CD4-positive, alpha-beta T cell (primary cell): Measurements from ENCODE around the gene MPV17L2. TPM values are rescaled to one million over a fixed set of nuclear protein-coding genes. Genes with fewer than 3 reads are reported as not detected.
A peak's percentile ranks its signal among the peaks of the same experiment; 100 is the strongest.

Experiments
- ATAC-seq: fragments of 200-7000 bp; cut with Tn5 transposase; one replicate; pipeline ENCODE4 v1.10.0; 2022; ENCODE audit warnings: mild to moderate bottlenecking; ENCODE audit not compliant: poor library complexity
- CTCF ChIA-PET: fragments of 350-600 bp; sonication (Branson Sonifier 250); formaldehyde crosslinking; loops from one replicate; lab custom pipeline; 2021; ENCODE audit warnings: antibody characterized with exemption, inconsistent platforms; lab: Charles Lee
- POLR2A ChIA-PET: fragments of 350-600 bp; sonication (Branson Sonifier 250); formaldehyde crosslinking; loops from one replicate; lab custom pipeline; 2021; ENCODE audit warnings: antibody characterized with exemption, inconsistent platforms; lab: Charles Lee
- DNase-seq, 14 experiments: peaks; one replicate each; pipeline ENCODE4 v3.0.0-alpha.2; 2013 to 2020; ENCODE audit warnings: mixed read lengths in 2 of 14
- H3K27ac ChIP-seq, 2 donors: one replicate each; pipeline versions ENCODE4 v1.5.1 to v1.7.0; 2013; ENCODE audit warnings: low read length in 2 of 2, low read depth in 1 of 2, mild to moderate bottlenecking in 1 of 2
- H3K27me3 ChIP-seq, 2 experiments: 1 replicate in 1 of 2; 2 replicates in 1 of 2; pipeline versions ENCODE4 v1.6.1 to v1.7.0; 2013; ENCODE audit warnings: low read length in 2 of 2, control low read depth in 1 of 2, mild to moderate bottlenecking in 1 of 2, moderate library complexity in 1 of 2; ENCODE audit not compliant: insufficient read depth in 2 of 2, control insufficient read depth in 1 of 2
- H3K36me3 ChIP-seq: one replicate; pipeline ENCODE4 v1.6.1; 2013; ENCODE audit warnings: low read length, control low read depth; ENCODE audit not compliant: insufficient read depth
- H3K4me1 ChIP-seq: one replicate; pipeline ENCODE4 v1.6.1; 2013; ENCODE audit warnings: low read length, control low read depth; ENCODE audit not compliant: insufficient read depth
- H3K4me3 ChIP-seq: one replicate; pipeline ENCODE4 v1.5.1; 2013; ENCODE audit warnings: mild to moderate bottlenecking, low read length, moderate library complexity
- H3K9me3 ChIP-seq, 2 experiments: 1 replicate in 1 of 2; 2 replicates in 1 of 2; pipeline versions ENCODE4 v1.6.1 to v1.7.0; 2013; ENCODE audit warnings: low read length in 2 of 2, mild to moderate bottlenecking in 2 of 2, control low read depth in 1 of 2, moderate library complexity in 1 of 2; ENCODE audit not compliant: control insufficient read depth in 1 of 2, insufficient read depth in 1 of 2
- H3K27ac Mint-ChIP-seq: one replicate; pipeline ENCODE4 v1.8.0; 2020; ENCODE audit warnings: mixed read lengths
- H3K27me3 Mint-ChIP-seq: one replicate; pipeline ENCODE4 v1.8.0; 2021; ENCODE audit warnings: mixed read lengths
- H3K36me3 Mint-ChIP-seq: one replicate; pipeline ENCODE4 v1.8.0; 2021; ENCODE audit warnings: low read depth, mixed read lengths
- H3K4me1 Mint-ChIP-seq: one replicate; pipeline ENCODE4 v1.8.0; 2021; ENCODE audit warnings: low read depth, mixed read lengths
- H3K4me3 Mint-ChIP-seq: one replicate; pipeline ENCODE4 v1.8.0; 2020; ENCODE audit warnings: mild to moderate bottlenecking, mixed read lengths
- H3K9me3 Mint-ChIP-seq: one replicate; pipeline ENCODE4 v1.8.0; 2020; ENCODE audit warnings: mixed read lengths
- intact Hi-C, 2 experiments: fragments of 100-400 bp; cut with DNase I in 1 of 2; cut with micrococcal nuclease in 1 of 2; formaldehyde crosslinking; loops; one replicate each; pipeline versions ENCODE4 v1.15.1 to v1.9.0; 2023 to 2025; cut with DNase I, micrococcal nuclease
- total RNA-seq, 174 experiments: library from RNA in 2 of 174; stranded (reverse) in 2 of 174; gene quantifications; one replicate each; pipeline ENCODE4 v1.2.3 and lab custom pipeline; 2021 to 2026
- TF ChIP-seq, protein P1 (sequence below): fragments of 200-600 bp; IDR thresholded peaks from one replicate; pipeline ENCODE4 v1.8.0; 2022; ENCODE audit warnings: antibody characterized with exemption, mild to moderate bottlenecking

MPV17L2 gene
- total RNA-seq, 2 experiments from 2014 or later: 2.8 to 3.9 TPM

DNA sequence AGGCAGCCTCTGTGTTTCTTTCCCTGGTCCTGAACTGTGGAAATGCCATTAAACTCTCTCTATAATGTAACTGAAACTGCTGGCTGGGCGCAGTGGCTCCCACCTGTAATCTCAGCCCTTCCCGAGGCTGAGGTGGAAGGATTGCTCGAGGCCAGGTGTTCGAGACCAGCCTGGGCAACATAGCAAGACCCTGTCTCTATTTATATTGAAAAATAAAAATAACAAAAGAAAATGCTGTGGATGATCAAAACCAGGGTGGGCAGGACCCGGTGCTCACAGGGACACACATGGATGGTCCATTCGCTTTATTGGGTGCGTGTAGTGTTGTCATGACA is 3.5 kb downstream of the MPV17L2 start:
- intact Hi-C loops: no loop called here
- H3K9me3 ChIP-seq: no peaks in the 10 kb centered on the region
- DNase-seq (no peak), ATAC-seq (no peak)
- H3K27ac ChIP-seq: no peak overlapping the region
- TF ChIP-seq, protein P1, sequence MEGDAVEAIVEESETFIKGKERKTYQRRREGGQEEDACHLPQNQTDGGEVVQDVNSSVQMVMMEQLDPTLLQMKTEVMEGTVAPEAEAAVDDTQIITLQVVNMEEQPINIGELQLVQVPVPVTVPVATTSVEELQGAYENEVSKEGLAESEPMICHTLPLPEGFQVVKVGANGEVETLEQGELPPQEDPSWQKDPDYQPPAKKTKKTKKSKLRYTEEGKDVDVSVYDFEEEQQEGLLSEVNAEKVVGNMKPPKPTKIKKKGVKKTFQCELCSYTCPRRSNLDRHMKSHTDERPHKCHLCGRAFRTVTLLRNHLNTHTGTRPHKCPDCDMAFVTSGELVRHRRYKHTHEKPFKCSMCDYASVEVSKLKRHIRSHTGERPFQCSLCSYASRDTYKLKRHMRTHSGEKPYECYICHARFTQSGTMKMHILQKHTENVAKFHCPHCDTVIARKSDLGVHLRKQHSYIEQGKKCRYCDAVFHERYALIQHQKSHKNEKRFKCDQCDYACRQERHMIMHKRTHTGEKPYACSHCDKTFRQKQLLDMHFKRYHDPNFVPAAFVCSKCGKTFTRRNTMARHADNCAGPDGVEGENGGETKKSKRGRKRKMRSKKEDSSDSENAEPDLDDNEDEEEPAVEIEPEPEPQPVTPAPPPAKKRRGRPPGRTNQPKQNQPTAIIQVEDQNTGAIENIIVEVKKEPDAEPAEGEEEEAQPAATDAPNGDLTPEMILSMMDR: no peak
- no peaks in the 10 kb centered on the region for H3K27me3 ChIP-seq
- H3K4me1 ChIP-seq: peaks cover 30% of the 10 kb centered on the region
- Mint-ChIP-seq H3K9me3 (no peaks in the 10 kb centered on the region), H3K36me3 (peaks cover 45% of the 10 kb centered on the region), H3K4me1 (peaks cover 31% of the 10 kb centered on the region), H3K27ac (no peak overlapping the region), H3K27me3 (no peaks in the 10 kb centered on the region), H3K4me3 (peak overlapping the region; percentile 45)
- POLR2A ChIA-PET: no interaction called here
- CTCF ChIA-PET: no interaction called here
- no peak overlapping the region for H3K4me3 ChIP-seq
- H3K36me3 ChIP-seq: peaks cover 30% of the 10 kb centered on the region

DNA sequence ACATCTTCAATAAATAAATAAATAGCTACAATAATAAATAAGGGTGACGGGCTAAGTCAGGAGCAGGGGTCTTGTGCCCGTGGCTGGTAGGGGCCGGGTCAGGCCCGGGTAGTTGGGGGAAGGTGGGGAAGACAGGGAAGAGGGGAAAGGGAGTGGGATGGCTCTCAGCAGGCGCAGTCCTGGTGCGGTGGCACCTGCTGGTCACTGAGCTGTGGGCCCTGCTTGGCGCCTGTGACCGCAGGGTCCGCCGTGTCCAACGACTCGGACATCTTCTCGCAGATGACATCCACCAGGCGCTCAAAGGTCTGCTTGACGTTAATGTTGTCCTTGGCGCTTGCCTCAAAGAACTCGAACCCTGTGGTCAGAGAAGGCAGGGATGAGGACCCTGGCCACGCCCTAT is 4.3 kb downstream of the MPV17L2 start:
- Histone ChIP-seq H3K27ac (no peak overlapping the region), H3K9me3 (no peaks in the 10 kb centered on the region), H3K27me3 (no peaks in the 10 kb centered on the region), H3K4me3 (no peak overlapping the region), H3K36me3 (peaks cover 35% of the 10 kb centered on the region), H3K4me1 (peaks cover 24% of the 10 kb centered on the region)
- Mint-ChIP-seq H3K9me3 (no peaks in the 10 kb centered on the region), H3K4me3 (no peak overlapping the region), H3K36me3 (peaks cover 52% of the 10 kb centered on the region), H3K4me1 (peaks cover 33% of the 10 kb centered on the region), H3K27ac (no peak overlapping the region), H3K27me3 (no peaks in the 10 kb centered on the region)
- POLR2A ChIA-PET: no interaction called here
- TF ChIP-seq, protein P1: no peak
- no peak for ATAC-seq
- CTCF ChIA-PET: no interaction called here
- DNase-seq: no peak
- intact Hi-C loops: no loop called here

DNA sequence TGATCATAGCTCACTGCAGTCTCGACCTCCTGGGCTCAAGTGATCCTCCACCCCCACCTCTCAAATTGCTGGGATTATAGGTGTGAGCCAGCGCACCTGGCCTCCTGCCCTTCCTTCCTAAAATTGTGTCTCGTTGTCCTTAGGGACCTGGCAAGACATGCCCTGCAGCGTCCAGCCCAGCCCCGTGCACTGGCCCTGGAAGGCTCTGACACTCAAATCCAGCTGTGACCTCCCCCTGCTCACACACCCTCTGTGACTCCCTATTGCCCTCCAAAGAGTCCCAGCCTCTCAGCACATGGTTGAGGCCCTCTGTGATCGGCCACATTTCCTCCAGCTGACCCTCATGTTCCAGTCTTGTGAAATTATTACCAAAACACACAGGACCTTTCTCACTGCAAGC is 4.9 kb downstream of the MPV17L2 start:
- Mint-ChIP-seq H3K9me3 (no peaks in the 10 kb centered on the region), H3K27me3 (no peaks in the 10 kb centered on the region), H3K36me3 (peaks cover 52% of the 10 kb centered on the region), H3K27ac (no peak overlapping the region), H3K4me3 (peak overlapping the region; percentile 45), H3K4me1 (peaks cover 33% of the 10 kb centered on the region)
- POLR2A ChIA-PET: no interaction called here
- Histone ChIP-seq H3K27ac (no peak overlapping the region), H3K36me3 (peaks cover 36% of the 10 kb centered on the region), H3K27me3 (no peaks in the 10 kb centered on the region), H3K4me3 (no peak overlapping the region), H3K9me3 (no peaks in the 10 kb centered on the region), H3K4me1 (peaks cover 28% of the 10 kb centered on the region)
- ATAC-seq (no peak), DNase-seq (peak in 1 of 14 experiments; percentile 16)
- intact Hi-C loops: no loop called here
- TF ChIP-seq, protein P1: no peak
- CTCF ChIA-PET: no interaction called here
